ENCODE results near the gene MAN1B1. TPM values are rescaled to one million over a fixed set of nuclear protein-coding genes. Genes with fewer than 3 reads are reported as not detected.

Gene MAN1B1
- total RNA-seq, 1 experiment from 2014 or later: 46.5 TPM

DNA sequence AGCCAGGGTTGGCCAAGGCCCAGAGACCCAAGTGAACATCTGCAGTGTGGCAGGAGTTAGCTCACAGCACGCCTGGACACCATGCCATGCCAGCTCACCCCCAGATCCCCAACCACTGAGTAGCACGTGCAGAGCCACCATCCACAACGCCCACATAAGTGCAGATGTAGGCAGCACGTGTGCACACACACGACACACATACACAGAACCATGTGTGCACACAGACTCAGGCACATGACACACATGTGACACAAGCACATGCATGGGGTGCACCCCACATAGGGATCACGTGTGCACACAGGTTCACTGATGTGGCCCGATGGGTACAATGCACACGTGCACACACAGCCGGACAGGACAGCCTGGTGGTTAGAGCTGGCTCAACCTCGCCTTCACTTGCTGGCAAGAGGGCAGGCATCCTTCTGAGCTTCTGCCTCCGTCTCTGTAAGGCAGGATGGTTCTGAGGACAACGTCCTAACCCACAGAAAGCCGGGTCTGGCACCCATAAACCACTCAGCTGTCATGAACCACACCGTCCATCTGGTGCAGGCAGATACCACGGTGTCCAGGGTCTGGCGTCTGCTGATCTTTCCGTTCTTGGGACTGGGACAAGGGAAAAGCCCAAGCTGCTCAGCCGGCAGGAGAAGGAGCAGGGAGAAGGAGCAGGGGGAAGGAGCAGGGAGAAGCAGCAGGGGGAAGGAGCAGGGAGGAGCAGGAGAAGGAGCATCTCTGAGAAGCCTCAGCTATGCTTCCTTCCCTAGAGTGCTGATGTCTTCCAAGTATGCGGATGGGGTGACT, 71.0 kb downstream of the MAN1B1 start:
- Mint-ChIP-seq H3K27ac (ENCODE audit: low read depth, unreplicated experiment) (no peak overlapping the region), H3K4me3 (ENCODE audit: unreplicated experiment) (no peak overlapping the region), H3K36me3 (ENCODE audit: insufficient read depth, unreplicated experiment) (no peaks in the 10 kb centered on the region), H3K4me1 (ENCODE audit: insufficient read depth, unreplicated experiment) (no peaks in the 10 kb centered on the region), H3K27me3 (ENCODE audit: insufficient read depth, unreplicated experiment) (peaks cover 24% of the 10 kb centered on the region), H3K9me3 (ENCODE audit: unreplicated experiment) (no peaks in the 10 kb centered on the region)
- ChIA-PET CTCF (no interaction called here), POLR2A (interaction anchor here (0.8 to 1.1 kb wide), 2 partner anchors 28 to 71 kb away, joined by 3 read pairs; partner anchors contain the start of gene MAN1B1)
- TF ChIP-seq, protein P1, sequence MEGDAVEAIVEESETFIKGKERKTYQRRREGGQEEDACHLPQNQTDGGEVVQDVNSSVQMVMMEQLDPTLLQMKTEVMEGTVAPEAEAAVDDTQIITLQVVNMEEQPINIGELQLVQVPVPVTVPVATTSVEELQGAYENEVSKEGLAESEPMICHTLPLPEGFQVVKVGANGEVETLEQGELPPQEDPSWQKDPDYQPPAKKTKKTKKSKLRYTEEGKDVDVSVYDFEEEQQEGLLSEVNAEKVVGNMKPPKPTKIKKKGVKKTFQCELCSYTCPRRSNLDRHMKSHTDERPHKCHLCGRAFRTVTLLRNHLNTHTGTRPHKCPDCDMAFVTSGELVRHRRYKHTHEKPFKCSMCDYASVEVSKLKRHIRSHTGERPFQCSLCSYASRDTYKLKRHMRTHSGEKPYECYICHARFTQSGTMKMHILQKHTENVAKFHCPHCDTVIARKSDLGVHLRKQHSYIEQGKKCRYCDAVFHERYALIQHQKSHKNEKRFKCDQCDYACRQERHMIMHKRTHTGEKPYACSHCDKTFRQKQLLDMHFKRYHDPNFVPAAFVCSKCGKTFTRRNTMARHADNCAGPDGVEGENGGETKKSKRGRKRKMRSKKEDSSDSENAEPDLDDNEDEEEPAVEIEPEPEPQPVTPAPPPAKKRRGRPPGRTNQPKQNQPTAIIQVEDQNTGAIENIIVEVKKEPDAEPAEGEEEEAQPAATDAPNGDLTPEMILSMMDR (IDR thresholded peaks at IDR 0.05; ENCODE audit: unreplicated experiment): no peak
- intact Hi-C loops (cut with micrococcal nuclease): no loop called here
- DNase-seq (ENCODE audit: unreplicated experiment): no peak
- no TSS peak for BruUV-seq (replicated peaks)

DNA sequence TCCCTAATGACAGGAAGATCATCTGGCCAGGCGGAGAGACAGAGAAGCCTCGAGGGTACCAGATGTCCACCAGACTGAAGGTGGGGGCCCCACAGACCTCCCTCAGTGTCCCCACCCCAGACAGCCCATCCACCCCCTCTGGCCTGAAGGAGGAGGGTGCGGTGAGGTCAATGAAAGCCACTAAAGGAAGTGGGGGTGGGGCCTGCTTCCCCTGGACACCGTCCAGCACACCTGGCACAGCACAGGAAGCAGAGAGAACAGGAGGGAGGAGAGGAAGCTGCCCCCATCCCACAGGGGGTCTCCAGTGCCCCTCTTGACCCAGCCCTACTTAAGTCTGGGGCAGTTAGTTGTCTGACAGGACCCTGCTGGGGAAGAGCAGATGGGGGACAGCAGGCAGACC, 71.8 kb downstream of the MAN1B1 start:
- BruUV-seq (replicated peaks): no TSS peak
- ChIA-PET POLR2A (no interaction called here), CTCF (interaction anchor here (0.6 kb wide), 1 partner anchor 97 kb away, joined by 3 read pairs; no protein-coding TSS in a partner anchor)
- Mint-ChIP-seq H3K36me3 (ENCODE audit: insufficient read depth, unreplicated experiment) (no peaks in the 10 kb centered on the region), H3K9me3 (ENCODE audit: unreplicated experiment) (no peaks in the 10 kb centered on the region), H3K27ac (ENCODE audit: low read depth, unreplicated experiment) (no peak overlapping the region), H3K27me3 (ENCODE audit: insufficient read depth, unreplicated experiment) (peaks cover 24% of the 10 kb centered on the region), H3K4me1 (ENCODE audit: insufficient read depth, unreplicated experiment) (no peaks in the 10 kb centered on the region), H3K4me3 (ENCODE audit: unreplicated experiment) (no peak overlapping the region)
- intact Hi-C loops (cut with micrococcal nuclease): no loop called here
- DNase-seq (ENCODE audit: unreplicated experiment): no peak
- TF ChIP-seq, protein P1 (IDR thresholded peaks at IDR 0.05; ENCODE audit: unreplicated experiment): no peak

Other genes with a start within 250 kb of the MAN1B1 start
- gene AJM1, start 244.5 kb upstream of the MAN1B1 start, total RNA-seq (2022): 5.6 and 5.7 TPM in 2 replicates
- 173 and 193 TPM in 2 replicates for gene PHPT1, start 237.6 kb upstream of the MAN1B1 start, total RNA-seq (2022)
- 11.8 and 14.1 TPM in 2 replicates for gene MAMDC4, start 234.6 kb upstream of the MAN1B1 start, total RNA-seq (2022)
- gene EDF1, start 220.7 kb upstream of the MAN1B1 start, total RNA-seq (2022): 480 and 581 TPM in 2 replicates
- 10.7 and 14.1 TPM in 2 replicates for gene TRAF2, start 200.5 kb upstream of the MAN1B1 start, total RNA-seq (2022)
- gene FBXW5, start 142.2 kb upstream of the MAN1B1 start, total RNA-seq (2022): 88.8 and 100 TPM in 2 replicates
- 1.0 and 1.1 TPM in 2 replicates for gene C8G, start 141.7 kb upstream of the MAN1B1 start, total RNA-seq (2022)
- 0.86 and 1.2 TPM in 2 replicates for gene LCN12, start 134.7 kb upstream of the MAN1B1 start, total RNA-seq (2022)
- gene PTGDS, start 109.5 kb upstream of the MAN1B1 start, total RNA-seq (2022): 1.1 and 1.8 TPM in 2 replicates
- gene LCNL1, start 104.0 kb upstream of the MAN1B1 start, total RNA-seq (2022): not detected in 2 replicates
- 43.6 and 57.9 TPM in 2 replicates for gene PAXX, start 94.6 kb upstream of the MAN1B1 start, total RNA-seq (2022)
- gene CLIC3, start 90.4 kb upstream of the MAN1B1 start, total RNA-seq (2022): 1.2 and 4.2 TPM in 2 replicates
- gene ABCA2, start 58.7 kb upstream of the MAN1B1 start, total RNA-seq (2022): 20.0 and 21.7 TPM in 2 replicates
- gene FUT7, start 54.9 kb upstream of the MAN1B1 start, total RNA-seq (2022): 0.12 TPM in 1 of 2 replicates, not detected in the other
- gene NPDC1, start 40.8 kb upstream of the MAN1B1 start, total RNA-seq (2022): 161 and 171 TPM in 2 replicates
- 13.4 and 31.5 TPM in 2 replicates for gene ENTPD2, start 32.9 kb upstream of the MAN1B1 start, total RNA-seq (2022)
- 5.7 and 15.7 TPM in 2 replicates for gene SAPCD2, start 16.4 kb upstream of the MAN1B1 start, total RNA-seq (2022)
- 1.0 and 3.7 TPM in 2 replicates for gene UAP1L1, start 9.5 kb upstream of the MAN1B1 start, total RNA-seq (2022)
- 139 and 157 TPM in 2 replicates for gene DPP7, start 27.7 kb downstream of the MAN1B1 start, total RNA-seq (2022)
- 0.61 and 1.4 TPM in 2 replicates for gene GRIN1, start 52.2 kb downstream of the MAN1B1 start, total RNA-seq (2022)
- not detected in 2 replicates for gene LRRC26, start 83.1 kb downstream of the MAN1B1 start, total RNA-seq (2022)
- gene TMEM210, start 85.1 kb downstream of the MAN1B1 start, total RNA-seq (2022): not detected in 2 replicates
- gene ANAPC2, start 101.6 kb downstream of the MAN1B1 start, total RNA-seq (2022): 42.1 and 43.6 TPM in 2 replicates
- 81.4 and 82.6 TPM in 2 replicates for gene SSNA1, start 101.7 kb downstream of the MAN1B1 start, total RNA-seq (2022)
- 12.6 and 13.4 TPM in 2 replicates for gene TPRN, start 113.8 kb downstream of the MAN1B1 start, total RNA-seq (2022)
- gene TMEM203, start 118.7 kb downstream of the MAN1B1 start, total RNA-seq (2022): 31.4 and 35.6 TPM in 2 replicates
- gene NDOR1, start 118.7 kb downstream of the MAN1B1 start, total RNA-seq (2022): 16.6 and 18.0 TPM in 2 replicates
- 2.5 and 3.1 TPM in 2 replicates for gene RNF208, start 135.3 kb downstream of the MAN1B1 start, total RNA-seq (2022)
- 1.4 and 1.8 TPM in 2 replicates for gene CYSRT1, start 138.2 kb downstream of the MAN1B1 start, total RNA-seq (2022)
- gene RNF224, start 140.5 kb downstream of the MAN1B1 start, total RNA-seq (2022): 0.16 and 0.44 TPM in 2 replicates
- gene SLC34A3, start 143.9 kb downstream of the MAN1B1 start, total RNA-seq (2022): not detected in 2 replicates
- gene TUBB4B, start 154.3 kb downstream of the MAN1B1 start, total RNA-seq (2022): 171 and 180 TPM in 2 replicates
- gene STPG3, start 164.3 kb downstream of the MAN1B1 start, total RNA-seq (2022): not detected in 2 replicates
- gene NELFB, start 168.3 kb downstream of the MAN1B1 start, total RNA-seq (2022): 38.0 and 40.5 TPM in 2 replicates
- gene TOR4A, start 190.7 kb downstream of the MAN1B1 start, total RNA-seq (2022): 20.6 and 21.9 TPM in 2 replicates
- gene NRARP, start 215.3 kb downstream of the MAN1B1 start, total RNA-seq (2022): 1.4 and 2.2 TPM in 2 replicates

All from MCF 10A (cell line).